CD4-positive, alpha-beta T cell treated with Interleukin-10 for 1 hour (primary cell): ENCODE measurements around the gene IQSEC3.
A peak's percentile ranks its signal among the peaks of the same experiment; 100 is the strongest.
"Not testable (repeated sequence)": the region's sequence is repeated elsewhere in the genome, so short reads cannot be mapped to it uniquely, and the experiment has no call there.

Source experiments
- DNase-seq: peaks from one replicate; pipeline ENCODE4 v3.0.0-alpha.2; 2020

The IQSEC3 gene

DNA sequence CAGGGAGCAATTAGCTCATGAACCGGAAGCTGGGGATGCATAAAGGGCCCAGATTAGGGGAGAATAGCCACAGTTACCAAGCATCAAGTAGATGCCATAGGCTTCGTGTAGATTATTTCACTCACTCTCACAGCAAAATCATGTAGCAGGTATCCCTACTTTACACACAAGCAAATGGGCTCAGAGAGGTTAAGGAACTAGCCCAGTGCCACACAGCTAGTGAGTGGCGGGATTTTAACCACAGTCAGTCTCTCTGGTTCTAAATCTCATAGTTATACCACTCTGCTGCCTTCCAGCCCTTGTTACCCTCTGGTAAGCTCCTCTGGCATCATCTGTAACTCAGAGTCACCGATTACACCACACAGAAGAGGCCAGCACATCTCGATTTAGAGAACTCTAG, 49.0 kb downstream of the IQSEC3 start:
- no peak for DNase-seq

DNA sequence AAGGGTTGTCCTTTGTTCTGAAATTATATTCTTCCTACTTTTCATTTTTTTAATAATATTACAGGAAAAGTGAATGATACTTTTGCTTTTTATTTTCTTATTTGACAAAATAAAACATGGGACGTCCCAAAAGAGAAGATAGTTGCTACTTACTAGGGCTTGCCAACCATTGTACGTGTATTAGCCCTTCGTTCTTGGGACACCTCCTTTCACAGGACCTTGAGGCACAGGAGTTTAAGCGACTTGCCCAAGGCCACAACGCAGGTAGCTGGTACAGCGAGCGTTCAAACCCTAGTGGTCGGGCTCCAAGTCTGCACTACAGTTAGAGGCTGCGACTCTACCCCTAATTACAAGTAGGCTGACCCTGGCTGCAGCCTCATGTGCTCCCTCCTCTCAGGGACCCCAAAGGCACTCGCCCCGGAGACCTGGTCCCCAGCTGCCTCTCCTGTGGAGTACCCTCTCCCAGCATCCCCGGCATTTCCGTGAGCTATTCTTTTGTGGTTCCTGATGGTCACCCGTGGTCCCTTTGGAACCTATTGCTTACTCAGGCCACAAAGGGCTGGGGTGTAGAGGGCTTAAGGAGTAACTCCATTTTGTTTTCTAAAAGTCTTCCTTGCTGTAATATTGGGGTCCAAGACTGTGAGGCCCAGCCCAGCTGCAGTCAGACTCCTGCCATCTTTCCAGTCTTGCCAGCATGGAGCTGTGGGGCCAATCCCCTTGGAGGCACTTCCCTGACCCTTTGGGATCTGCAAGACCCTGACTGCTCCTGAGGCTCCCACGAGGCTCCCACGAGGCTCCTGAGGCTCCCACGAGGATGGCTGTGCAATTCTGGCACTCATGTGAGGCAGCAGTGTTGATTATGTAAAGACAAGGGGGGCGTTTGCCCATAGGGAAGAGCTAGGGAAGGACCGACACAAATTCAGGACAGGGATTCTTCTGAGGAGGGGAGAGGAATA, 49.7 kb downstream of the IQSEC3 start:
- no peak for DNase-seq

DNA sequence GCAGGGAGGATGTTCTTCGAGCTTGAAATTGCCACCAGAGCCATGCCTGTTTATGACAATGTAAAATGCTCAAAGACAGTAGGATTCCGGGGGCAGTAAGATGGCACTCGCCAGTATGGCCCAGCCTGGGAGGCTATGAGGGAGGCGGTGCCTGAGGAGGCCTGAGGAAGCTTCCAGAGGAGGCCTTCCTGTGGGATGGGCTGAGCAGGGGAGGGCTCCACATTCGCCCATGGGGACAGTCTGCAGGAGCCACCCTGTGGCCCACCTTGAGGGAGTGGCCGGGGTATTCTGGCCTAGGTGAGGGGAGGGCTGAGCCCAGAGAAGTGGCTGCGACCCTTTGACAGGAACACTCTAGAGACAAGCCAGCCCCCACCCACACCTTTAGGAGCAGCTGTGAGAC, 50.7 kb downstream of the IQSEC3 start:
- no peak for DNase-seq

DNA sequence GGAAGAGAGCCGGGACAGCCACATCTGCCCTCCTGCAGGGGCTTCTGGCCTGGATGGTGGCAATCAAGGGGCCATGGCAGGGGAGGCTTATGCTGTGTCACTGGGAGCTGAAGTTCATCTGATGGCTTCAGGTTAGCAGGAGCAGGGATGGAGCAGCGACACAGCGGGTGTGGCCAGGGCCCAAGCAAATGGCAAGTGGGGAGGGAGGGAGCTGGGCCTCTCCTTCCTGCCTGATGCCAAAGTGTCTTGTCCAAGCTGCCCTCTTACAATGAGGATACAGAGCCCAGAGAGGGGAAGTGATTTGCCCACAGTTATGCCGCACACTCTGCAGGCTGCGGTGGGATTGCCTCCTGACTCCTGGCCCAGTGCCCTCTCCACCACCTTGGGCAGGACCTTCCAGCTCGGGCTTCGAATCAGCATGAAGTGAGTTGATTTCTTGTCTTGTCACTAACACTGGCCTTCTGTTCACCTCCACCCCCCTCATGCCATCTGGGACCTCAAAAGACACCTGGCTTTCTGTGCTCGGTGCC, 51.3 kb downstream of the IQSEC3 start:
- no peak for DNase-seq

DNA sequence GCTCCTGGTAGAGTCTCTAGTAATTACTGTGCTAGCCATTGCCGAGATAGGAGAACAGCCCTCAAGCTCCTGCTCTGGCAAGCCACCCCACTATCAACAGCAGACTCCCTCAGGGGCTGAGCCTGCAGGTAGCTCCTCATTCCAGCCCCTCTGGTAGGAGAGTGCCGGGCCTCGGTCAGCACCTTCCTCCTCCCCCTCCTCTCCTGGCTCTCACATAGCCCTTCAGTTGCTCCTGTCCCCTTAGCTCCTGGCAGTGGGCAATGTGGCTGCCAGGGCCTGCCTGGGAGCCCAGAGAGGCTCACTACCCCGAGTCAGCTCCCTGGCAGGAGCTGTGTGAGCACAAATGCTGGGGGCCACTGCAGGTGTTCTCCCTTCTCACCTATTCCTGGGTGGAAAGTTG, 52.0 kb downstream of the IQSEC3 start:
- DNase-seq = no peak

DNA sequence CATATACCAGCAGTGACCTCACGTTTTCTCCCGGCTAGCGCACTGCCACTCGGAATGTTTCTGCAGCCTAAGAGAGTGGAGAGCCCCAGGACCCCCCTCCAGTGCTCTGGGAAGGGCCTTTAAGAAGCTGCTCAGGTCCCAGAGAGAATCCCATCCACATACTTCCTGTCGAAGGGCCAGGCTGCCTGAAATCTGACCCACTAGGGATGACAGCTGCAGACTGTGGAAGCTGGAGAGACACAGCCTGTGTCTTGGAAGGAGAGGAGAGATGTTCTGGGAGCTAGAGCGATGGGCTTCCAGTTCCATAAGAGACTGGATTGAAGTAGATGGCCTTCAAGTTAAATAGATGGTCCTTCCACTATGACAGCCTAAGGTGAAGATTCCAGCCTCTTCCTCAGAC, 54.4 kb downstream of the IQSEC3 start:
- DNase-seq = no peak

DNA sequence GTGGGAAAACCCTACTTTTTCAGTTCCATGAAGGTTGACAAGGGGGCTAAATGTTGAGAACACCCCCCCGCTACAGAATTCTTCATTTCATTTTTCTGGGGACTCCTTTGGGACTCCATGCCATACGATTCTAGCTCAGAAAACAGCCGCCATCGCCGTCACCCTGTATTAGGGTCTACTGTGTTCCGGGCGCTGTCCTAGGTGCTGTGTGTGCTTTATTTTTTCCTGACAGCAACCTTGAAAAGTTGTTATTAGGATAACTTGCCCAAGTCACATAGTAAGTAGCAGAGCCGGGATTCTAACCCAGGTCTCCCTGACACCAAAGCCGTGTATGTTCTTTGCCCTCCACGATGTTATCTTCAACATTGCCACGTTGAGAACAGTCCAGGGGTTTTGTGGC, 55.1 kb downstream of the IQSEC3 start:
- no peak for DNase-seq

- no peak for DNase-seq
These were observed 58.5 kb downstream of the IQSEC3 start for GRCh38 chr12:125075-125474.

DNA sequence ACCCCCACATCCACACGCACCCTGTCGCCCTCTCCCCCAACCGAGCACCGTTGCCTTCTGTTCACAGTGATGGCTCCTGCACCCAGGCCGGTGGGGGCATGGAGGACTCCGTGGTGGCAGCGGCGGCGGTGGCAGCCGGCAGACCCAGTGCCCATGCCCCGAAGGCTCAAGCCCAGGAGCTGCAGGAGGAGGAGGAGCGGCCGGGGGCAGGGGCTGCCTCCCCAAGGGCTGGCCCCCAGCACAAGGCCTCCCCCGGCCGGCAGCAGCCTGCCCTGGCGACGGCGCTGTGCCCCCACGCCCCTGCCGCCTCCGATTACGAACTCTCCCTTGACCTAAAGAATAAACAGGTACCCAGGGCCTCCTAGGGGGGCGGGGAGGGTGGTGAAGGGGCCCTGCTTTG, 59.0 kb downstream of the IQSEC3 start:
- DNase-seq = no peak

DNA sequence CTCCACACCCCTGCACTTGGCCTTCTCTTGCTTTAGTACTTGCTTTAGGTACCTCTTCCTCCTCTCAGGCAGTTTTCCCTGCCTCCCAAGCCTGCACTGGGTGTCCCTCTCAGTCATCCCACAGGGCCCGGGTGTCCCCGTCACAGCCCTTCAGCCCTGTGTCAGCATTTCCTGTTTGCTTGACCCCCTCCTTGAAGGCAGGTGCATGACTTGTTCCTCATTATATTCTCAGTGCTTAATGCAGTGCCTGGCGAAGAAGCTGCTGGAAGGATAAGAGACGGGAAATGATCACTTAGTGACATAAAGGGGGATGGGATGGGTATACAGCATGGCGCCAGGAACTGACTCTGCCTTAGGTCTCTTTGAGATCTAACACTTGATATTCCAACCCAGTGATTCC, 61.5 kb downstream of the IQSEC3 start:
- peak; percentile 3 for DNase-seq

DNA sequence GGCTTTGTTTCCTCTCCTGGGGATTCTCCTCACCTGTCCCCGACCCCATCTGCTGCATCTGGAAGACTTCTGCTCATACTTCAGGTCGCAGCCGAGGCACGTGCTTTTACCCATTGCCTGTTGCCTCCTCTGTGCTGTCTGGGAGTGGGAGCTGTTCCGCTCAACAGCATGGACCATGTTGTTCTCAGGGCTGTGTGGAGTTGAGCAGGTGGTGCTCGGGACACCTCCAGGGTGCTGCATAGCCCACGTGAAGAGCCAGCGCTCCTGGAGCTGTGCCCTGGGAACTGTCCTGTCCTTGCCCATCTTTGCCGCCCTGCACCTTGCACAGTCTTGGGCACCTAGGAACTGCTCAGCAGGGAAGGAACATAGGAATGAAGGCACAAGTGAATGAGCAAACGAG, 62.4 kb downstream of the IQSEC3 start:
- DNase-seq = no peak

GRCh38 chr12:130519-130918, 64.0 kb downstream of the IQSEC3 start:
- no peak for DNase-seq

- DNase-seq = no peak
These were observed 64.4 kb downstream of the IQSEC3 start for GRCh38 chr12:131008-131407.

GRCh38 chr12:131732-132495, 65.3 kb downstream of the IQSEC3 start:
- DNase-seq = no peak

DNA sequence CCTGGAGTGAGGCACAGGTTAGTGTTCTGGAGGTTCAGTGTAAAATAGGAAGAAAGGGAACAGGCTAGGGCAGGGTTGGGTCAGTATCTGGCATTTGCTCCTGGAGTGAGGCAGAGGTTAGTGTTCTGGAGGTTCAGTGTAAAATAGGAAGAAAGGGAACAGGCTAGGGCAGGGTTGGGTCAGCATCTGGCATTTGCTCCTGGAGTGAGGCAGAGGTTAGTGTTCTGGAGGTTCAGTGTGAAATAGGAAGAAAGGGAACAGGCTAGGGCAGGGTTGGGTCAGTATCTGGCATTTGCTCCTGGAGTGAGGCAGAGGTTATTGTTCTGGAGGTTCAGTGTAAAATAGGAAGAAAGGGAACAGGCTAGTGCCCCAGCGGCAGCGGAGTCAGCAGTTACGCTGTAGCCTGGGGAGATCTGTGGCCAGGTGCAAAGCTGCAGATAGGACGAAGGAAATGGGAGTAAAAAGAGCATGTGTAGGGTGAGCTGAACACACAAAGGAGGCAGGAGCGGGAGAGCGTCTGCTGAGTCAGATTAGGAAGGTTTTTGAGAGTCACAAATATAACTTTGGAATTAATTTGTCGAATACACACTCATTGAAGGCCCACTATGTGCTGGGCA, 67.2 kb downstream of the IQSEC3 start:
- not testable (repeated sequence) for DNase-seq

DNA sequence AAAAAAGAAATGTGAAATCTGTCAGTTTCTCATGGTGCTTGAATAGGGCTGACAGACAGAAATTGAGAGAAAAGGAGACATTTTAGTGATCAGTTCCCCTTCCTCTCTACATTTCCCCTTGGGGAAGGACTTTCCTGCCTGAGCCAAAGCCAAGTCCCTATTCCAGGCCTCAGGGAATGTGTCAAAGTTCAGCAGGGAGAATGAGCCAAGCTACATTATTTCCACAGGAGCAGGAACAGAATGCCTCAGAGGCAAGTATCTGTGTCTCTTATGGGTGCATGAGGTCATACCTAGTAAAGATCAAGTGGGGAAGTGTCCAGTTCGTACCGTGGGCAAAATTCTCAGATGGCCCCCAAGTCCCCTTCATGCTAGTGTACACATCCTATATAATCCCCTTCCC, 68.6 kb downstream of the IQSEC3 start:
- DNase-seq = no peak

DNA sequence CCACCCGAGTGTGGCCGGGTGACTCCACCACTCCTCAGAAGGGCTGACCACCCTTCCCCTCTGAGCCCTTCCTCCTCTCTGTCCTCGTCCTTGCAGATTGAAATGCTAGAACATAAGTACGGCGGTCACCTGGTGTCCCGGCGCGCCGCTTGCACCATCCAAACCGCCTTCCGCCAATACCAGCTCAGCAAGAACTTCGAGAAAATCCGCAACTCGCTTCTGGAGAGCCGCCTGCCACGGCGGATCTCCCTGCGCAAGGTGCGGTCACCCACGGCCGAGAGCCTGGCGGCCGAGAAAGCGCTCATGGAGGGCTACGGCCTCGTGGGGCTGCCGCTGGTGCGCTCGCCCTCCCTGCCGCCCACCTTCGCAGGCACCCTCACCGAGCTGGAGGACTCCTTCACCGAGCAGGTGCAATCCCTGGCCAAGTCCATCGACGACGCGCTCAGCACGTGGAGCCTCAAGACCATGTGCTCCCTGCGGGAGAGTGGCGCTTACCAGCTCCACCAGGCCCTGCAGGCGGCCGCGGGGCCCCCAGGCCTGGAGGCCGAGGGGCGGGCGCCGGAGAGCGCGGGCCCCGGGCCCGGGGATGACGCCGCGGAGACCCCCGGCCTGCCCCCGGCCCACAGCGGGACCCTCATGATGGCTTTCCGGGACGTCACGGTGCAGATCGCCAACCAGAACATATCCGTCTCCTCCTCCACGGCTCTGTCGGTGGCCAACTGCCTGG, 71.8 kb downstream of the IQSEC3 start:
- DNase-seq = no peak

GRCh38 chr12:138898-139534, 72.4 kb downstream of the IQSEC3 start:
- peak; percentile 4 for DNase-seq

- DNase-seq = no peak
These were observed 73.0 kb downstream of the IQSEC3 start for GRCh38 chr12:139585-139984.

- DNase-seq = no peak
These were observed 73.6 kb downstream of the IQSEC3 start for GRCh38 chr12:140162-140561.

DNA sequence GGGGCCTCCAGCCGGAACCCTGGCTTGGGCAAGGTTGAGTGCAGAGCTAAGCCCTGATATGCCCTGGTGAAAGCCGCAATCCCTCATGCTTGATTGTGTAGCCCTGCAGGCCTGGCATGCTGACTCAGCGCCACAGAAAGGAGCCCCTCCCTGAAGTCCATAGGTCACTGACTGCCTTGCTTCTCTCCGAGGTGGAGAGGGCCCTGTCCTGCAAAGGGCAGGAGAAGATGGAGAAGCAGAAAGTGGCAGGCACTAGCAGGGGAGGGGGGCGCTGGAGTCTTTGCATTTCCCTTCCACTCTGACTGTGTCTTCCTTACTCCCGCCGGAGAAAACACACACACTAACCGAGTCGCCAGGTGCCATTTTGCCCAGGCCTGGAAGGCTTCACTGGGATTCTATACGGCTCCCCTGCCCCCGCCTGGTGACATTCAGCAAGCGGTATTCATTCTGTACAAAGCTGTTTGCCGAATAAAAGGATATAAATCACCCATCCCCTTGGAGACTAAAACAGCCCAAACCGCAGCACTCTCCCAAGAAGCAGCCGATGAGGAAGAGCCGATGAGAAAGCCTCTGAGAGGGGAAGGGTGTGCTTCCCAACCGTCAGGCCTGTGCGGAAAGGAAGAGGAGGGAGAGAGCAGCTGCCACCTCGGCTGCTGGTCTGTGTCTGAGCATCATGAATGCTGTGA, 77.5 kb downstream of the IQSEC3 start:
- no peak for DNase-seq
